GM19193 (cell line): ENCODE results near the gene CDS2.

Experiments
- POLR2A ChIP-seq: IDR thresholded peaks from 4 replicates; pipeline ENCODE4 v1.6.1; 2011; ENCODE audit not compliant: insufficient read depth, insufficient read length; ENCODE audit errors: extremely low read depth

Gene CDS2

DNA sequence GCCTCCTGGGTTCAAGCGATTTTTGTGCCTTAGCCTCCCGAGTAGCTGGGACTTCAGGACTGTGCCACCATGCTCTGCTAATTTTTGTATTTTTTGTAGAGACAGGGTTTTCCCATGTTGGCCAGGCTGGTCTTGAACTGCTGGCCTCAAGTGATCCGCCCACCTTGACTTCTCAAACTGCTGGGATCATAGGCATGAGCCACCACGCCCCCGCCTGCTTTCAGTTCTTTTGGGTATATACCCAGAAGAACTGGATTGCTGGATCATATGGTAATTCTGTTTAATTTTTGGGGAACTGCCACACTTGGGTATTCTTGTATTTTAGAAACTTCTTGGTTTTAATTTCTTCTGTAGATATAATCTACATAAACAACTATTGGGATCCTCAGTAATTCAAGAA, 17.0 kb downstream of the CDS2 start:
- no peak for TF ChIP-seq POLR2A

- no peak for TF ChIP-seq POLR2A
Measured at GRCh38 chr20:5145365-5146098, 18.7 kb downstream of the CDS2 start.

DNA sequence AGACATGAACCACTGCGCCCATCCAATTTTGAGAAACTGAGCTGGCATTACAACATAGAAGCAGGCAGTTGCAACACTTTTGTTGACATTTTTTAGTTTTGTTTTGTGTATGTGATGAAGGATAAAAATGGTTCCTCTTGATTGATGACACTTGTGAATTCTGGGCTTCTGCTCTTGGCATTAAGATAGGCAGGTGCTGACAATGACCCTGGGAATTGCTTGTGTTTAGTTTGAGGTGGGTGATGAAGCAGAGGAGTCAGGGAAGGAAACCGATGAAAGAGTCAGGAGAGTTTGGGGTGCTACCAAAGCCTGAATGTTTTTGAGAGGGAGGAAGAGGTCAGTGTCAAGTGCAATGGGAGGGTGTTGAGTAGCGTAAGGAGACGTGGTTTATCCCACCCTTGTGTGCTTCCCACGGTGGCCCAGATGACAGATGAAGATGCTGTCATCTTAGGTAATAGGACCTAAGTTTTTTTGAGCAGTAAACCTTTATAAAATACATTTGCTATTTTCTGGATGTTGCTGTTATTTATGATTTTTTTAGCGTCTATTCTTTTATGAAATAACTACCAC, 19.4 kb downstream of the CDS2 start:
- no peak for TF ChIP-seq POLR2A

- no peak for TF ChIP-seq POLR2A
Measured at GRCh38 chr20:5146871-5147592, 20.2 kb downstream of the CDS2 start.

DNA sequence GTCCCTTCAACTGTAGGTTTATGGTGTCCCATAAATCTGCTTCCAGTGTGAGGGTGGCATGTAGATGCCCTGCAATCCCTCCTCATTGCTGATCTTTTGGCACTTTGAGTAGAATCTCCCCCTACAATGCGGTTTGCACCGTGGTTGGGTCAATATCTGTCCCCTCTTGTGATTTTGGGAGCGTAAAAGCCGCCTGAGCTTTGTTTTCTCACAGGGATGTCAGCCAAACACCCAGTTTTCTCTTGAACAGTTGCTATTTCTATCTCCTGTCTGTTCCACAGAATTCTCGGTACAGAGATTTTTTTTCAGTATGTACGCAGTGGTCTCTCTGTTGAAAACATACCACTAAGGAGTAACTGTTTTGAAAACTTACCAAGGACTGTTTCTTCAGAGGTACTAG, 21.8 kb downstream of the CDS2 start:
- TF ChIP-seq POLR2A, result no peak

DNA sequence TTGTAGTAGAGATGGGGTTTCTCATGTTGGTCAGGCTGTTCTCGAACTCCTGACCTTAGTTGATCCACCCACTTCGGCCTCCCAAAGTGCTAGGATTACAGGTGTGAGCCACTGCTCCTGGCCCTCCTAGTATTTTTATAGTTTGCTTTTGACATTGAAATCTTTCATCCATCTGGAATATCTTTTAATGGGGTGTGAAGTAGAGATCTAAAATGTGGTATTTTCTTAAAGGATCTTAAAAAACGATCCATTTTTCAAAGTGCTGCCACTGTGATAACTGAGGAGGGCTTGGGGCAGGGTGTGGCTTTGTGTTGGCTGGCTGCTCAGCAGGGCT, 23.1 kb downstream of the CDS2 start:
- TF ChIP-seq POLR2A, result no peak

DNA sequence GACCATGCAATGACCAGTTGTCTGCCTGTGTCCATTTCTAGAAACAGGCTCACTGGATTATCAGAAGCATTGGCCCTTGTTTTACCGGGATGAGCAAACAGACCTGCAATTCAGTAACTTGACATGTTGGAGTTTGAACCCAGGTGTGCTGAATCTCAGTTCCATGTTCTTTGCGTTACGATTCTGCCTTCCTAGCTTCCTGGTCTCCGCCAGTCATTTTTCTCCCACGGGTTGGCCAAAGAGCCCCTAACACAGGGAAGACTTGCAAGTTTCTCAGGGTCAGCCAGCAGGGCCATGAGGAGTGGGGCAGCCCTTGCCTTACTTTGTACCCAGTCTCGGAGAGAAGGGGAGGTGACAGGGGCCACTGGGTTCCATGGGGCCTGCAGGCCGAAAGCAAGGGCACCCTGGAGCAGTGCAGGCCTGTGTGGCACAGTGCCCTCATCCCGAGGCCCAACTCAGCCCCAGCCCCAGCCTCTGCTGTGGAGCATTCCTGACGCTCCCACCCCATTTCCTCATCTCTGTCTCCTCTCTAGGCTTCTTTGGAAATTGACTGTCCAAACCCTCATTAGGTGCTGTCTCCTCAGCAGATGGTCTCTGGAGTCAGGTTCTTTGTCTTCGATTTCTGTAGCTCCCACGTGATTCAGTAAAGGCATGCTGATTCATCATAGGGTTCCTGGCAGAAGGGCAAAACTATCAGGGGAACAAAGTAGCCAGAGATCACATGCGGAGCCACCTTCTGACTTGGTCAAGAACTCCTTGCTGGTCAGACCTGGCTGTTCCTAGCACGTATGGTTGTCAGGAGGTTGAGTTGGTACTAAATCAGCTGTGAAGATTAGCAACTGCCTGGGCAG, 23.6 kb downstream of the CDS2 start:
- TF ChIP-seq POLR2A, result no peak

DNA sequence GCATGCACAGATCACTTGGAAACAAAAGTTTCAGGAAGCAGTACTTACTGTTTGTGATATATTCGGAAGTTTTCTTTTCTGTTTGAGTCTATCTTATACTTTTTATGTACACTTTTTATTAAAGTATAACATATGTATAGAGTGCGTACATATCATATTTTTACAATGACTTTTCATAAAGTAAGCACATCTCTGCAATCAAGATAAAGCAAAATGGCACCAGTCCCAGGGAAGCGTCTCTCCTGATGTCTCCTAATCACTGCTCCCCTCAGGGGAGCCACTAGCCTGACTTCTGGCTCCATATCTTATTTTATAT, 26.3 kb downstream of the CDS2 start:
- TF ChIP-seq POLR2A, result no peak

DNA sequence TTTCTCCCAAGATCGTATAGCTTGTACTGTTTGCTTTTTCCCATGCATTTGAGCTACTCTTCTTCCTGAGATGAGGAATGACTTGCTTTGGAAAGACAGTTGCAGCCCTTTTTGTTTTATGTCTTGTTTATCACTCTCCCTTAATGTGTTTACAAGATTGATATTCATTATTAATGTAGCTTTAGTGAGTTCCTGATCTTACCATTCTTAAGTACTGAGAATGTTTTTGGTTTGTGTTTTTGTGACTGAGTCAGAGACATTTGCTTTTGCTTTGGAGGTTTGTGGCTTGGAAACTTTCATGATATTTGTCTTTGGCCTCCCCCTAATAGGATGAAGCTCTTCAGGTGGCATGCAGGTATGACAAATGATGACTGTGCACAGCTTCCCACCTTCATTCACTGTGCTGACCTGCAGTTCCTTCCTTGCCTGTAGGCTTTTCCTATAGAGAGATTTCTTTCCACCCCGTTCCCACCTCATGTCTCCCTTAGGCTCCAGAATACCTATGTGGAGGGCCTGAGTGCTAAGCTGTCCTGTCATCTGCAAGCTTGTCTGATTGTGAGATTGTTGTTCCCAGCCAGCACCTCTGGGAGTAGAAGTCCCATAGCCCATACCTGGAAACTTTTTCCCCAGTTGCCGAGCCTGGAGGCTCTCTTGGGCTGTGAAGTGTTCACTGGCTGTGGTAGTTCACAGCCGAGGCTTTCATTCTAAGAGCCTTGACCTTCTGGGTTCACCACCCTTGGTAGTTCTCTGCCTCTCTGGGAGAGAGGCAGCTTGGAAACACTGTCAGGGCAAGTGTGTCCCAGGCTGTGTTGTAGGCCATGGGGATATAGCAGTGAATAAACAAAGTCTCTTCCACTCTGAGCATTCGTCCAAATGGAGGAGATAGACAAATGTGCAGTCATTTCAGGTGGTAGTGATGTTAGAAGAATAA, 27.1 kb downstream of the CDS2 start:
- TF ChIP-seq POLR2A, result no peak

- no peak for TF ChIP-seq POLR2A
Measured at GRCh38 chr20:5154543-5154925, 27.7 kb downstream of the CDS2 start.

GRCh38 chr20:5155404-5155803, 28.6 kb downstream of the CDS2 start:
- no peak for TF ChIP-seq POLR2A

DNA sequence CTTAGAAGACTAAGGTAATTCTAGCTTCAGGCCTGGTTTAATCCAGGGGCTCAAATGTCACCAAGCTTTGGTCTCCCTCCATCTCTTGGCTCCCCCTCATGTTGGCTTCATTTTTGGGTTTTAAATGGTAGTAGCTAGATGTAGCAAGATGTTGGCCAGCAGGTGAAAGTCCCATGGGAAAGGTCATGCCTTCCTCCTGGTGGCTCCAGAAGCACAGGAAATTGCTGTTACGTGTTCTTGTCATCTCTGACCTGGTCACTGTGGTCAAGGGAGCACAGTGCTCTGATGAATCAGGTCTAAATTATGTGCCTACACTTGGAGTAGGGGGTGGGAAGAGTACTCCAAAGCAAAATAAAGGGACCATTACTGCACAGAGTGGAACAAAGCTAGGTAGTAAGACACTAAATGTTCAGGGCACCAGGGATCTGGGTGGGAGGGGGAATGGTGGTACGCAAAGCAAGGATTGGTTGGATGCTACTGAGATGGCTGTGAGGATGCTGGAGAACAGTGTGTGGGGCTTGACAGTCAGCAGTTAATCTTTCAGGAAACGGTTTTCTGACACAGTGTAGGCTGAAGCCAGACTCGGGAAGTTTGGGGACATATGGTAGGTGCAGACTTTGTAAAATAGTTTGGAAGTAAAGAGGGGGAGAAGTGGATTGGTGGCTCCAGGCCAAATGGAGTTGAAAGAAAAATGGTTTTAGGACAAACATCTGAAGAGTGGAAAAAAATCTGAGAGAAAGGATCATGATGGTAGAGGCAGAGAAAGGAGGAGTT, 30.1 kb downstream of the CDS2 start:
- no peak for TF ChIP-seq POLR2A

- no peak for TF ChIP-seq POLR2A
Measured at GRCh38 chr20:5159928-5160327, 33.1 kb downstream of the CDS2 start.

DNA sequence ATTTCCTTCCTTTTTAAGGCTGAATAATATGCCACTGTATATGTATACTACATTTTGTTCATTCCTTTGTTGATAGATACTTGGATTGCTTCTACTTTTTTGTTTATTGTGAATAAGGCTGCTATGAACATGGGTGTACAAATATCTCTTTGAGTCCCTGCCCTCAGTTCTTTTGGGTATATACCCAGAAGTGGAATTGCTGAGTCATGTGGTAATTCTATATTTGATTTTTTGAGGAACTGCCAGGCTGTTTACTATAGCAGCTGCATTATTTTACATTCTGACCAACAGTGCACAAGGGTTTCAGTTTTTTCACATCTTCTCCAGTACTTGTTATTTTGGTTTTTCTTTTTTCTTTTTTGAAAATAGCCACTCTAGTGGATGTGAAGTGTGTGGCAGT, 34.1 kb downstream of the CDS2 start:
- TF ChIP-seq POLR2A, result no peak

- TF ChIP-seq POLR2A, result no peak
Measured at GRCh38 chr20:5161536-5162164, 34.8 kb downstream of the CDS2 start.
